ENCODE measurements around the gene HOXA3. TPM values are rescaled to one million over a fixed set of nuclear protein-coding genes. Genes with fewer than 3 reads are reported as not detected.

Gene HOXA3
- total RNA-seq, 1 experiment from 2014 or later, result not detected

- DNase-seq, result no peak
- H2BK20ac ChIP-seq (ENCODE audit: low read depth, low read length, poor library complexity, severe bottlenecking), result no peak overlapping the region
- no peak overlapping the region for H3K14ac ChIP-seq (ENCODE audit: insufficient read depth, low read length)
- H4K20me1 ChIP-seq (ENCODE audit: control insufficient read depth, insufficient read depth, insufficient read length), result no peaks in the 10 kb centered on the region
- H3K27me3 ChIP-seq (ENCODE audit: insufficient read depth, low read length), result peaks cover 98% of the 10 kb centered on the region
- H3K23me2 ChIP-seq (ENCODE audit: insufficient read length, low read depth, low read length, poor library complexity, severe bottlenecking), result peaks cover 10% of the 10 kb centered on the region
- no peak overlapping the region for H3K4me2 ChIP-seq (ENCODE audit: insufficient read depth, insufficient read length, low read length)
- H2BK5ac ChIP-seq (ENCODE audit: insufficient read length, low read length), result no peak overlapping the region
- no peaks in the 10 kb centered on the region for H3K4me1 ChIP-seq (ENCODE audit: insufficient read depth, low read length)
- no peak overlapping the region for H3K23ac ChIP-seq (ENCODE audit: insufficient read length, low read depth, low read length)
- no peak overlapping the region for H2AFZ ChIP-seq (ENCODE audit: low read length)
- no peak overlapping the region for H4K91ac ChIP-seq (ENCODE audit: insufficient read length, low read depth, low read length)
- no peak overlapping the region for H3K4ac ChIP-seq (ENCODE audit: low read depth, low read length)
- no peaks in the 10 kb centered on the region for H3K9me3 ChIP-seq (ENCODE audit: control insufficient read depth, low read depth, low read length)
- no peak for TF ChIP-seq CTCF (conservative IDR thresholded peaks at IDR 0.05)
- H2AK5ac ChIP-seq (ENCODE audit: insufficient read length, low read length), result no peak overlapping the region
- Mint-ChIP-seq H3K36me3 (ENCODE audit: insufficient read depth in 1 of 3, low read depth in 3 of 3) (no peaks in the 10 kb centered on the region; a peak in 1 of 7 replicates), H3K4me1 (peaks cover 7 to 16% of the 10 kb centered on the region in 2 experiments), H3K9me3 (peaks cover 0 to 19% of the 10 kb centered on the region in 2 experiments), H3K4me3 (no peak overlapping the region), H3K27ac (no peak overlapping the region), H3K27me3 (ENCODE audit: low read depth) (peaks cover 100% of the 10 kb centered on the region)
- no peak overlapping the region for H4K5ac ChIP-seq (ENCODE audit: insufficient read length, low read depth, low read length)
- no peak overlapping the region for H3T11ph ChIP-seq (ENCODE audit: low read length)
- H2BK12ac ChIP-seq (ENCODE audit: insufficient read length, low read depth, low read length), result no peak overlapping the region
- no peak overlapping the region for H2BK15ac ChIP-seq (ENCODE audit: low read depth, low read length)
- H3K56ac ChIP-seq (ENCODE audit: insufficient read length, low read depth, low read length), result no peak overlapping the region
- no peaks in the 10 kb centered on the region for H3K79me2 ChIP-seq (ENCODE audit: insufficient read depth, low read length)
- H4K8ac ChIP-seq (replicated peaks; ENCODE audit: insufficient read length, low read depth, low read length), result no peak overlapping the region
- H3K18ac ChIP-seq (ENCODE audit: insufficient read length, low read depth, low read length), result no peak overlapping the region
- H3K79me1 ChIP-seq (ENCODE audit: insufficient read depth, low read depth, low read length, poor library complexity, severe bottlenecking), result no peaks in the 10 kb centered on the region
- no peak overlapping the region for H3K9ac ChIP-seq (ENCODE audit: extremely low read depth, insufficient read length, low read length)
- H3K27ac ChIP-seq (ENCODE audit: insufficient read length, low read depth, low read length), result no peak overlapping the region
- H2BK120ac ChIP-seq (ENCODE audit: low read depth, low read length, poor library complexity, severe bottlenecking), result no peak overlapping the region
- WGBS (ENCODE audit: extremely low coverage, insufficient read length, low lambda C conversion rate), result no CpG with 5 or more reads among the region's 15 CpGs
These were observed 12.1 kb downstream of the HOXA3 start for GRCh38 chr7:27140126-27140857.

All from H9 (cell line).